NCI-H510A treated with DMSO at 0.1 percent for 48 hours (cell line): Measurements from ENCODE around the gene PTPRN2.
"Not testable (repeated sequence)": the region's sequence is repeated elsewhere in the genome, so short reads cannot be mapped to it uniquely, and the experiment has no call there.

Source experiments
- DNase-seq: peaks from one replicate; lab custom pipeline; 2025; lab: John Stamatoyannopoulos, UW

The PTPRN2 gene

DNA sequence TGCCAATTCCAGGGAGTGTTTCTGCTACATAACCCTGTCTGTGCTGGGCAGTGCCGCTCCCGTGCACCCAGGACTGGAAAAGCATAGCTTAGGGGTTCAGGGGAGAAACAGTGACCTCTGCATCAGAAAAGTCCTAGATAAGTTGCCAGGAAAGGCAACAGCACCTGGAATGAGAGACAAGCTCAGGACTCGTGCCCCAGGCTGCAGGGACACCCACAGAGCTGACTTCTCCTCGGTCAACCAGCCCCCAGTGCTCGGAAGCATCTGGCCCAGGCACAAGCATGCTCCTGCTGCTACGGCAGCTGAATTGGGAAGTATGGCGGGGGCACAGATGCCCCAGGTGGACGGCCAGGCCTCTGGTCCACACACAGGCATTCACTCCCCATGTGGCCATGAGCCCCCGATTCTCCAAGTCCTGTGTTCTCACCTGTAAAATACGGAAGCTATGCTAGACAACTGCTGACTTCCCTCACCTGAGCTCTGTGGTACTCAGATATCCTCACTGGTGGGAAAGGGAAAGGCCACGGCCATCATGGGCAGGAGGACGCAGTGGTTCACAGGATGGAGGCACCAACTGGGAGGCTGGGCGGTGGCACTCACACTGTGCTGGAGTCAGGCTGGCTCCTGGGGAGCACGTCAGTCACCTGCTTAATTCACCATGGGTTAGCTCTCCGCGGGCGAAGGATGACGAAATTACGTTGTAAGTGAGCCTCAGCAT, 220.5 kb downstream of the PTPRN2 start:
- no peak for DNase-seq

DNA sequence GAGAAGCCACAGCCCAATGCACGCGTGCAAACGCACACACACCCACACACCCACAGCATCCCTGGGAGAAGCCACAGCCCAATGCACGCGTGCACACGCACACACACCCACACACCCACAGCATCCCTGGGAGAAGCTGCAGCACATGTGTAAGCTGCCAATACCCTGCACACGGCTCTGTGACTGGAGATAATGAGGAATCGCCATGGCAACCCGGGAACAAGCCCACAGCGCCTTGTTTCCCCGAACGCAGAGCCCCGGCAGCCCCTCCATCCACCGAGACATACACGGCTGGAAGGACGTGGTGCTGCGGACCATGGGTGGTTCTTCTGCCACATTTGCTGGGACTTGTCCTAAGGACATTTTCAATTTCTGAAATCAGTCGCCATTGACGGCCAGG, 221.3 kb downstream of the PTPRN2 start:
- no peak for DNase-seq

DNA sequence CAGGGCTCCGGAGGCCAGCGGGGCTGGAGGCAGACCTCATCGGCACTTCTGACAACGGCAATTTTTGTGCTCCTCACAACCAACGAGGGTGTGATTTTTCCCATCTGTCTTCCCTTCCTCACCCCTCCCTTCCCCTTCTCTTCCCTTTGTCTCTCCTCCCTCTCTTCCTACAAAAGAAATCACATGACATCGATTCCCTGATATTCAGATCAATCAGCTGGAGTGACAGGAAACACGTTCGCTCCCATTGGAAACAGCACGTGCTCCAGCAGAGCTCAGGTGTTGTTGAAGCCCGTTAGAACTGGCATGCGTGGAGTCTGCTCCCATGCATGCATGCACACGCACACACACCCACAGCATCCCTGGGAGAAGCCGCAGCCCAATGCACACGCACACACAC, 222.4 kb downstream of the PTPRN2 start:
- DNase-seq, result no peak

DNA sequence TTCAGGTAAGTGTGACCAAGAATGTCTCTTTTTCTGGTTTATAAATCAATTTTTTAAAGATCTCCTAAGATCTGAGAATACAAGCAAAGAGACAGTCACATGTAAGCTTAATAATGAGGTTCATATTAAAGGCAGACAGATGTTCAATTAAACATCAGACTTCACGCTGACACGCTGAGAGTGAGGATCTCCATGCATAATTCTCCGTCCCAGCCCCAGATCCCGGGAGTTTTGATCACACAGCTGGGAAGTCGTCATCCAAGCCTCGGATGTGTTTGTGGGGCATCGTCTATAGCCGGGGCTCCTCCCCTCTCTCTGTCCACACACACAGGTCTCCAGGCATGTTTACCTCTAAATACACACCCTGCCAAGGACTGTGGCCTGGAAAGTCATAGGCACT, 223.2 kb downstream of the PTPRN2 start:
- no peak for DNase-seq

DNA sequence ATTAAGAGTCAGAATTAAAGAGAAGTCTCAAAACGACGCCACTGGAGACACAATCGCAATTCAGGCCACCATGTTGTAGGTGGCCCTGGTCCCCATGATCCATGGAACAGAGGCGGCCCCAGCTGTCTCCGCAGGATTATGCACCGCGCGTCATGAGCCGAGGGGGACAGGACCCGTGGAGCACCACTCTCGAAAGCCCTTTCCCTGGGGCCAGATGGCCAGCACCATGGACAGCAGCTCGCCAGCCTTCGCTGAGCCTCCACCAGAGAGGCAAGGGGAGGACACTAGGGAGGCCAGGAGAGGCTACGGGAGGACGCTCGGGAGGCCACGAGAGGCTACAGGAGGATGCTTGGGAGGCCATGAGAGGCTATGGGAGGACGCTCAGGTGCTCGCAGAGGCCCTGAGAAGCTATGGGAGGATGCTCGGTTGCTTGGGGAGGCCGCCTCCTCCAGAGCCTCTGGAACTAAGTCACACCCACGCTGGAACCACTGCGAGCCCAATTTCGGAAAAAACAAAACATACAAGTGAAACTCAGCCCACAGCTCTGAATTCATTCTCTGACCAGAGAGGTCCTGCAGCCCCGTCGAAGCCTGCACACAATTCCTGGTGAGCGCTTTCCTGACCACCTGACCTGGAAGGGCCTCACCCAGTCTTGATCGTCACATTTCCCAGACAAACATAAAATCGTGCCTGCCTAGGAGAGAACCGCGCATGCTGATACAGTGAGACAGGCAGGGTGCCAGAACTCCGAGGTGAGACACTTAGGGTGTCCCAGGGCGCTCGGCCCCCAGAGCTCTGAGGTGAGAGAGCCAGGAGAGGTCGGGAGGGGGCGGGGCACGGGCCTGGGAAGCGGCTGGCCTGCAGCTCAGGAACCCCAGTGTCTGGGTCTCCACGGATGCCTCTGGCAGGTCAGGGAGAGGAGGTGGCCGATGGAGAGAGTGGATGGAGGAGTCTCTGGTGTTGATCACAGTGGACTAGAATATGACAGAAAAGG, 224.4 kb downstream of the PTPRN2 start:
- DNase-seq, result no peak

DNA sequence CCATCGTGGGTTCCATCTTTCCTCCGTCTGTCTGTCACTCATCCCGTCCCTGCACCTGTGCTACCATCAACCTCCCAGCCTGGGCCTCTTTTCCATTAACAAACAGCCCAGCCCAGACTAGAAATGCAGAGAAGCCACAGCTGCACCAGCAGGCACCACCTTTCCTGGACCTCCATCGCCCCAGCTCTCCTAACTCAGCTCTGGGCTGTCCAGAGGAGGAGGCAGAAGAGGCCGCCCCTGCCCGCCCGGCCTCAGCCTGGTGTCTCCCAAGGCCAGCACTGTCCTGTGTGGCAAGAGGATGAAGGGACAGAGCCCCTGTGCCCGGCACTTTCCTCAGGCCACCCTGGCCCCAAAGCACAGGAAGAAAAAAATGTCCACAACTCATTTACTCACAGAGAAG, 225.6 kb downstream of the PTPRN2 start:
- DNase-seq, result no peak

DNA sequence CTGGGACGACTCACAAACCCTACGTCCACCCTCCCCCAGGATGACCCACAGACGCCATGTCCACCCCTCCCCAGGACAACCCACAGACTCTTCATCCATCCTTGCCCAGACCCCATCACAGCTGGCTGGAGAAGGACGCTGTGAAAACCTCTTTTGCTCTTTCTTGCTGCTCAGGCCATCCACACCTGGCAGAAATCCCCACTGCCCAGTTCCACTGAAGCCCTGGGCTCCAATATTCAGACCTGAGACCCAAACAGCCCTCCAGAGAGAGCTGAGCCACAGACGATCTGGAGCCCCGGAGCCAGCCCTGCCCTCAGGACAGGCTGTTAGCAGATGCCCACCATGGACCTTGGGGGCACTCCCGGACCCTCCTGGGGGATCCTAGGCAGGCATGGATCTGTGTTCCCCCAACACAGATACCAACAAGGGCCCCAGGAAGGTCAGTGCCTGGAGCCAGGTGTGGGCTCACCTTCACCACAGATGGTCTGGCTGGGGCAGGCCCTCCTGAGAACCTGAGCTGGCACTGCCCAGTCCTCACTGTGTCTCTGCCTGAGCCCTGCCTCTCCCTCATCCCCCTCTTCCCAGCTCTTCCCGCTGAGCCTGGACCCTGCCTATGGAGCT, 226.2 kb downstream of the PTPRN2 start:
- DNase-seq, result no peak

DNA sequence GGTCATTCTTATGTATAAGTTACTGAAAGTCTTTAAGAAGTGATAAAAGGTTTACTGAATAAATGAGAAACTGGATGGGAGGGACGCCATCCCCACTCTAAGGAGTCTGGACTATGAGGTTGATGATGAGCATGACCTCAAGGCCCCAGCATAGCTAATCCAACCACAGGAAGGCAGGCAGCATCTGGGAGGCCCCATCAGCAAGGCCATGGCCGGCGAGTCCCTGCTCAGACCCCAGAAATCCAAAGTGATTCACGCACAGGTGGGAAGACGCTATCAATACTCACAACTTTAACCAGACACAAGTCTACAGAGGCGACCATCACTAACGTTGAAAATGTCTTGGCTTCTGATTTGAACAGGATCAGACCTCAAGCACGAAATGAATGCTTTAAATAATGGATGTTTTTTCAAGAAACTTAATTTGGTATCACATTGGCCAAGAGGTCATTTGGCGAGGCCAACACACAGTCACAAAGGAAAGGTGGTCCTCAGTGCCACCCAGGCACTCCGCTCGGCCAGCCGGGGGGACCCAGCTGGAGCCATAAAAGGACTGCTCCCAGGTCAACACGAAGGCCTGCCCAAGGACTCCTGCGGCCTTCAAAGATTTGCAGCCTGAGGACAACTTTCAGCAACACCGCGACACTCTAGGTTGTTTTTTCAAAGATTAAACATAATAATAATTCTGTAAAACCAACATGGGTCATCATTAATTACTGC, 228.5 kb downstream of the PTPRN2 start:
- no peak for DNase-seq

DNA sequence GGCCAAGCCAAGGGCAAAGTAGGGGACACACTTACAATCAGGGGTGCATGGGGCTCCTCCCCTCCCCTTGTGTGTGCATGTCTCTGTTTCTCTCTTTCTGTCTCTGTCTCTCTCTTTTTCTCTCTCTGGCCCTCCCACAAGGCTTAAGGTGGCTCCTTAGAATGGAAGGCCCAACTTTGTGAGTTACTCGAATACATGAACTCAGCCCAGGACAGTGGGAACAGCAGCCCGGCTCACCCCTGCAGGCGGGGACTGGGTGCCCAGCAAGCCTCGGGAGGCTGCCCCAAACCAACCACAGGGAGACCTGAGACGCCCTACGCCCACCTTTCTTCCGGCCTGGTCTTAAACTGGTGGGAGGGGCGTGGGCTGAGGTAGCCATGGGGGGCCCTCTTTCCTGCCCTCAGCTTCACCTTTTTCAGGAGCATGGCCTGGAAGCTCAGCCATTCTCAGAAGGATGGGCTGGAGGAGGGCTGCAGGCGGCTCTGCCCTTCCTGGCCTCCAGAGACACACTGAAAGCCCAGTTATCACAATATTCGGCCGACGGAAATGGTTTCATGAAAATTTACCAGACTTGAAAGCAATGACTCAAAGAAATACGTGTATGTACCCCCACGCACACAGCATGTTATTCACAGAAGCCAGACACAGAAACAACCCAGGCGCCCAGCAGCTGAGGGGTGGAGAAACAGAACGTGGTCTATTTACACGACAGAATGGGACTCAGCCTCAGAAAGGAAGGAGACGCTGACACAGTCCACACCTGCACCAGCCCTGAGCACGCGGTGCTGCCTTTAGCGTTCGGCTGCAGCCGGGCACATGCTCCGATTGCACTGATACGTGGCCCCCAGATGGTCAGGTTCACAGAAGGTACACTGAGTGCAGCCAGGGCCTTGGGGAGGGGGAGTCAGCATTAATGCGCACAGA, 229.5 kb downstream of the PTPRN2 start:
- no peak for DNase-seq

DNA sequence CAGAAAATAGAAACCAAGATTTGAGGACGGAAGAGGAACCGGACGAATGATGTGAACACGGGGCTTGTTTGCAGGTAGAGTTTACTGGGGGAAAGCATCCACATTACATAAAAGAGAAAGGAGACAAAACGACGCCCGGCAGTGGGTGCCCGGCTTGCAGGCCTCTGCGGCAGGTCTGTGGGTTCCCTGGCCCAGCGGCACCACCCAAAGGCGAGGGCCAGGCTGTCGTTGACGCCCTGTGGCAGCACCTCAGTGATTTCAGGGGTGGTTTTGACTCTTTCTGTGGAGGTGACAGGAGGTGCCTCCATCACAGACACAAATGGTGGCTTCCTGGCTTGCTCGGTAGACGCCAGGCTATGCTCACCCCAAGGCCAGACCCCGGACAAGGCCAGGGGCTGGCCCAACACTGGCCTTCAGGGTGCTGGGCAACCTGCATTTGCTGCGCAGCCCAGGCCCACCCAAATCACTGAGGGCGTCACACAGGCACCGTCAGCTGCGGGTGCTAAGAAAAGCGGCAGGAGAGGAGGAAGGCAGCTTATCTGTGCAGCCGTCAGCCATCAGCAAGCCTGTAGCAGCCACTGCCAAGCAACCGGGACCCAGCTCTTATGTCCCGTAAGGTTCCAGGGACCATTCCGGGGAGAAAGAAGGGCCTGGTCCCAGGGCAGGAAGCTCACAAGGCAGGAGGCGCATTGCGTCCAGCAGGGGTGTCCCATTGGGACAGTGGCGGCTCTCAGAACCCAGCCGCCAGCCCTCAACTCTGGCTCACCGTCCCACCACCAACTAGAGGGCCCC, 230.3 kb downstream of the PTPRN2 start:
- DNase-seq, result no peak

DNA sequence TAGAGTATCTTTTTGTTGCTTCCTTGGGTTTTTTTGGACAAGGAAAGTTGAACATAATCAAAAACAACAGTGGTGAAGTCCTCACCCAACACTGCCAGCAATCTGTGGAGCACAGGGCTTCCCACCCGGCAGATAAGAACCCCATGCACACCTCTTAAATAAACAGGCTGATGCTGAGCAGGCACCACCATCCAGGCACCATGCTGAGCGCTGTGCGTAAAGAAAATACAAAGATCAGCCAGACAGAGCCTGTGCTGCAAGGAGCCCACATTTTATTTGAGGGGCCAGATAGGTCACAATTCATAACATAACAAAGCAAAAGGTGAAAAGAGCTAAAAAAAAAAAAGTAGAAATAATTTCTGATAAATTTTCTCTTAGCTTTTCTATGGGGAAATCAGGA, 231.2 kb downstream of the PTPRN2 start:
- peak; percentile 38 for DNase-seq

DNA sequence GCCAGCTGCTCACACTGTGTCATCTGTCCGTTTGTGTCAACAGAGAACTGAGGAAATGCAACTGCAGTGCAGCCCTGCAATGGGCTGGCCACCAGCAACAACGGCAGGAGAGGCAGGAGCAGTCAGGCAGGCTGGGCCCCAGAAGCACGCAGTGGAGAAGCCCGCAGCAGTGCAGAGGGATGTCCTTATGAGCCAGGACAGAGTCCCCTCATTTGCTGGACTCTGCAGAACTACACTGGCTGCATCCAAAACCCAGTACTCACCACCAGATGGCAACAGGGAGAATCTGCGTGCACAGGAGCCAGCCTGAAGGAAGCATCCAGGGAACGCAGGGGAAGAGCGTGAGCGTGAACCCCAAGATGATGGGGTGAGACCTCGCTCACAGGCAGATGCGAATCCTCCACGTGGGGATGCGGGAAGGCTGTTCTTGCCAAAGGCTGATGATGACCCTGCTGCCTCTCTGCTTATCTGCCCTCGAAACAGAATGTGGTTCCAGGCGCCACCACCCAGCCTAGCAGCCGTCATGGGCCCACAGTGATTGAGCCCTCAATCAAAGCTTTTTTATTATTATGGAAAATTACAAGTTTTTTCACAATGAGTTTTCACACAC, 232.1 kb downstream of the PTPRN2 start:
- DNase-seq, result peak; percentile 50

DNA sequence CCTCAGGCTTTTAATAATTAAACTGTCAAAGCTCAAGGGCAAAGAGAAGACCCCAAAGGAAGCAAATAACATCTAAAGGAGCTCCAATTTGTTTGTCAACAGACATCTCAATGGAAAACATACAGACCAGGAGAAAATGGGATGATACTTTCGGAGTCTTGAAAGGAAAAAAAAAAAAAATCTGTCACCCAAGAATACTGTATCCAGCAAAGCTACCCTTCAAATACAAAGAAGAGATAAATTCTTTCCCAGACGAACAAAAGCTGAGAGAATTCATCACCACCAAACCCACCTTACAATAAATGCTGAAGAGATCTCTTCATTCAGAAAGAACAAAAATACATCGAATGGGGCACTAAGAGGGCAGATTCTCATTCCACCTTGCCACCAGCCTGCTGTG, 232.8 kb downstream of the PTPRN2 start:
- no peak for DNase-seq

DNA sequence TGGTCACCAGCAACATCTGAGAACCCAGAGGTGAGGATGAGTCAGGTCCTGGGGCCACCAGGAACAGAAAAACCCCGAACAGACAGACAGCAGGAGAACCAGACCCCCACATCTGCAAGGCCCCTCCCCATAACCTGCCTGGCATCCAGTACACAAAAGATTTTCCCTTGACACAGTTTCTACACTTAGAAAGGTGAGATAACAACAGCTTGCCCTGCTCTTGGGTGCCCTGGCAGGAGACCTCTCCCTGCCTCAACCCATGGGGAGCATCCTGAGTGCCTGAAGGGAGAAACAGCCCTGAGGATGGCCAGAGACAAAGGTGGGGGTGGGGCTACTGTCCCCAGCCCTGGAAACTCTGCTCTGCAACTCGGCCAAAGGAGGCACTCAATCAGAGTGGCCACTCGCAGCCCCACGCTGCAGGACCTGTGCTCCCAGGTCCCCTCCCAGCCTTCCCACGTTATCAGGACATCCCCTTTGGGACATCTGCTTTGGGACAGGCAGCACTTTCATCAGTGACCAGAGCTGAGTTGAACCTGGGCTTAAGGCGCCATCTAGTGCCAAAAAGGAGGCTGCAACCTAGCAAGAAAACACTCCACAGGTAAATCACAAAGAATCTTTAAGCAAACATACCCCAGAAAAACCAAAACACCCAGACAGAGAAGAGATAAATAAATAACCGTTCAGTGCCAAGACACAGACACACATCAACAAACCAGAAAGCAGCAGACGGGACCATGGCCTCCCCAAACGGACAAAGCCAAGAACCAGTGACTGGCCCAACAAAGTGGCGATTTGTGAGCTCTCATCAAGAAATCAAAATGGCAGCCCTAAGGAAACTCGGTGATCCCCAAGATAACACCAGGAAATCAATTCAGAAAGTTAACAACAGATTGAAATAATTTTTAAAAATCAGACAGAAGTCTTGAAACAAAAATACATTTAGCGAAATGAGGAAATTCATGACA, 233.7 kb downstream of the PTPRN2 start:
- peak; percentile 31 for DNase-seq

DNA sequence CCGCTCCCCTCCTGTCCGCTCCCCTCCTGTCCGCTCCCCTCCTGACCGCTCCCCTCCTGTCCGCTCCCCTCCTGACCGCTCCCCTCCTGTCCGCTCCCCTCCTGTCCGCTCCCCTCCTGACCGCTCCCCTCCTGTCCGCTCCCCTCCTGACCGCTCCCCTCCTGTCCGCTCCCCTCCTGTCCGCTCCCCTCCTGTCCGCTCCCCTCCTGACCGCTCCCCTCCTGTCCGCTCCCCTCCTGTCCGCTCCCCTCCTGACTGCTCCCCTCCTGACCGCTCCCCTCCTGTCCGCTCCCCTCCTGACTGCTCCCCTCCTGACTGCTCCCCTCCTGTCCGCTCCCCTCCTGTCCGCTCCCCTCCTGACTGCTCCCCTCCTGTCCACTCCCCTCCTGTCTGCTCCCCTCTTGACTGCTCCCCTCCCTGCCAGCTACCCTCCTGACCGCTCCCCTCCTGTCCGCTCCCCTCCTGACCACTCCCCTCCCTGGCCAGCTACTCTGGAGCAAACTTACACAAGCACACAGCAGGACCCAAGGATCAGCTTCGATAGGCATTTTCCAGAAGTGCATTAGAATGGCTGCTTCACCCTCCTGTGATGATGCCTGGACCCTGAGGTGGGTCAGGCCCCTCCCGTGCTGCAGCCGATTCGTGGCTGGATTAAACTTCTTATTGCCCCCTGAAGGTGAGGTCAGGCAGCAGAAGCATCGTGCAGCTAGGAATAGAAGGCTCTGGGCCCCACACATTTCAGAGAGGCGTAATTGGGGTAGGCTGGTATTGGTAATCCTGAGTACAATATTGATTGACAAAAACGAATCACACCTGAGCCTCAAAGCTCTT, 235.5 kb downstream of the PTPRN2 start:
- not testable (repeated sequence) for DNase-seq

DNA sequence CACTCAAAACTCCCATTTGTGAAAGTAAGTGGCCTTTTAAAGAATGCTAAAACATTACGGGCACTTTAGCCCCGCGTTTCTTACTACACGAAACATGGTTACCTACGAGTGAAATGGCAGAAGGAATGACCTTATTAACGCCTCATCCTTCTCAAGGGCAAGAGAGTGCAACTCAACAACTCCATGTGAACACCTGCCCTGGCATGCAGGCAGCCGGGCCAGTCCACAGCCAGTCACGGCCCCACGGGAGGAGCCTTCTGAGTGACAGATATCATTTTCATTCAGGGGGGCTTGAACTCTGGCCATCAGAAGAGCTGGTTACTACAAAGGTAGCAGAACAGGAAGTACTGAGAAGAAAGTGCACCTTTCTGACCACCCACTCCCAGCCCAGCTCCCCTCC, 236.1 kb downstream of the PTPRN2 start:
- DNase-seq, result no peak

DNA sequence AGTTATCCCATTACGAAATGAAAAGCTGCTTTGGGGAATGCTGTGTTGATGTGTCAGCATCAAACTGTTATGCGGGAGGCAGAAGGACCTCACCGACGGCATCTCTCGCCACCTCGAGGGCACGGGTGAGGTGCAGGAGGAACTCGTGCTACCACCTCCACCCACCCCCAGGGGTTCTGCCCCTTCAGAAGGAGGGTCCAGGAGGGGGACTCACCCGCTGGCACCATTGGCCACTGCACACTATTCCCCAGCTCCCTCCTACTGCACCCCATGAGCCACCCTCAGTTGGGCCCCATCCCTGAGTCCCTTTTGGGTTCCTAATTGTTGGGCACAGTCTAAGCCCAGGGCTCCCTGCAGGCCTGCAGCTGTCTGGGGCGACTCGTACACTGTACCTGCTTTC, 236.6 kb downstream of the PTPRN2 start:
- DNase-seq, result no peak
